Neural cell (in vitro differentiated cells): ENCODE measurements around the gene NOTCH2. TPM values are rescaled to one million over a fixed set of nuclear protein-coding genes. Genes with fewer than 3 reads are reported as not detected.

Experiments
- H2AFZ ChIP-seq: fragments of 200-600, 300-800 bp; sonication (generic), shearing (Covaris generic); 2 replicates; pipeline ENCODE4 v1.6.0; 2014; ENCODE audit warnings: low read depth, mild to moderate bottlenecking, antibody characterized with exemption, low read length, moderate library complexity
- H3F3A ChIP-seq: fragments of 200-600 bp; shearing (Covaris generic); 2 replicates; pipeline ENCODE4 v1.6.1; 2016; ENCODE audit warnings: mild to moderate bottlenecking, moderate library complexity, mixed read lengths, antibody characterized with exemption, low read length; ENCODE audit not compliant: insufficient read depth, poor library complexity, severe bottlenecking
- H3K27ac ChIP-seq: fragments of 200-600, 300-800 bp; sonication (generic), shearing (Covaris generic); 2 replicates; pipeline ENCODE4 v1.5.1; 2014; ENCODE audit warnings: mild to moderate bottlenecking, low read length, moderate library complexity
- H3K27me3 ChIP-seq: fragments of 300-800, 200-600 bp; sonication (generic), shearing (Covaris generic); 2 replicates; pipeline ENCODE4 v1.6.0; 2014; ENCODE audit warnings: mild to moderate bottlenecking, low read depth, low read length, moderate library complexity; ENCODE audit not compliant: insufficient read depth
- H3K36me3 ChIP-seq: fragments of 300-800, 200-600 bp; sonication (generic), shearing (Covaris generic); 2 replicates; pipeline ENCODE4 v1.5.1; 2014; ENCODE audit warnings: mild to moderate bottlenecking, antibody characterized with exemption, low read length, moderate library complexity; ENCODE audit not compliant: insufficient read depth
- H3K4me2 ChIP-seq: fragments of 300-800, 200-600 bp; sonication (generic), shearing (Covaris generic); 2 replicates; pipeline ENCODE4 v1.6.0; 2014; ENCODE audit warnings: mild to moderate bottlenecking, low read length
- H3K4me3 ChIP-seq: fragments of 300-800, 200-600 bp; sonication (generic), shearing (Covaris generic); 2 replicates; pipeline ENCODE4 v1.5.1; 2014; ENCODE audit warnings: mild to moderate bottlenecking, low read length, moderate library complexity
- H3K79me2 ChIP-seq: fragments of 200-600 bp; shearing (Covaris generic); replicated peaks from 2 replicates; pipeline ENCODE4 v1.6.0; 2014; ENCODE audit warnings: mild to moderate bottlenecking, low read length, moderate library complexity; ENCODE audit not compliant: insufficient read depth
- H3K9ac ChIP-seq: fragments of 300-800, 200-600 bp; sonication (generic), shearing (Covaris generic); 2 replicates; pipeline ENCODE4 v1.6.1; 2016; ENCODE audit warnings: mild to moderate bottlenecking, low read length, mixed read lengths
- H3K9me2 ChIP-seq: fragments of 200-600 bp; shearing (Covaris generic); 2 replicates; pipeline ENCODE4 v1.6.1; 2016; ENCODE audit warnings: mild to moderate bottlenecking, low read length, mixed read lengths; ENCODE audit not compliant: insufficient read depth
- H3K9me3 ChIP-seq: fragments of 200-600, 300-800 bp; sonication (generic), shearing (Covaris generic); 2 replicates; pipeline ENCODE4 v1.6.1; 2016; ENCODE audit warnings: mild to moderate bottlenecking, mixed run types, low read length, moderate library complexity, mixed read lengths
- H4K20me1 ChIP-seq: fragments of 200-600 bp; shearing (Covaris generic); 2 replicates; pipeline ENCODE4 v1.6.1; 2016; ENCODE audit warnings: mild to moderate bottlenecking, mixed run types; ENCODE audit not compliant: insufficient read depth
- EP300 ChIP-seq: fragments of 450-650 bp; conservative IDR thresholded peaks from 2 replicates; pipeline ENCODE4 v1.6.1; 2014; ENCODE audit warnings: antibody characterized with exemption, mild to moderate bottlenecking, moderate library complexity; ENCODE audit not compliant: poor library complexity, severe bottlenecking
- EZH2 ChIP-seq: fragments of 200-600, 300-800 bp; shearing (Covaris generic), sonication (generic); IDR thresholded peaks from 2 replicates; pipeline ENCODE4 v1.6.1; 2014; ENCODE audit warnings: antibody characterized with exemption, low read length, borderline replicate concordance, mild to moderate bottlenecking; ENCODE audit not compliant: insufficient read depth, poor library complexity, severe bottlenecking
- MXI1 ChIP-seq: fragments of 450-650 bp; conservative IDR thresholded peaks from 2 replicates; pipeline ENCODE4 v1.6.1; 2014; ENCODE audit warnings: antibody characterized with exemption, mild to moderate bottlenecking; ENCODE audit not compliant: poor library complexity, severe bottlenecking
- POLR2AphosphoS5 ChIP-seq: IDR thresholded peaks from 2 replicates; pipeline ENCODE4 v1.6.1; 2012
- RAD21 ChIP-seq: fragments of 450-650 bp; conservative IDR thresholded peaks from 2 replicates; pipeline ENCODE4 v1.6.1; 2014; ENCODE audit warnings: antibody characterized with exemption, mild to moderate bottlenecking, moderate library complexity
- SMC3 ChIP-seq: fragments of 450-650 bp; conservative IDR thresholded peaks from 2 replicates; pipeline ENCODE4 v1.6.1; 2014; ENCODE audit warnings: antibody characterized with exemption, mild to moderate bottlenecking, moderate library complexity; ENCODE audit not compliant: poor library complexity
- TAF1 ChIP-seq: IDR thresholded peaks from 2 replicates; pipeline ENCODE4 v1.6.1; 2012; ENCODE audit warnings: low read depth
- polyA plus RNA-seq: library from polyadenylated mRNA; depleted of rRNA; stranded (reverse); fragments of >200 nt; gene quantifications from 2 replicates; pipeline ENCODE4 v1.2.3, GENCODE V29; 2014
- TF ChIP-seq, protein P1 (sequence below): IDR thresholded peaks from 2 replicates; pipeline ENCODE4 v1.6.1; 2012; ENCODE audit warnings: borderline replicate concordance
- TF ChIP-seq, protein P2 (sequence below): fragments of 450-650 bp; IDR thresholded peaks from 2 replicates; pipeline ENCODE4 v1.5.1; 2014; ENCODE audit warnings: antibody characterized with exemption, mild to moderate bottlenecking, moderate library complexity; ENCODE audit not compliant: poor library complexity, severe bottlenecking

NOTCH2 gene
- polyA plus RNA-seq, 1 donor from 2014 or later, result 0.73 TPM

DNA sequence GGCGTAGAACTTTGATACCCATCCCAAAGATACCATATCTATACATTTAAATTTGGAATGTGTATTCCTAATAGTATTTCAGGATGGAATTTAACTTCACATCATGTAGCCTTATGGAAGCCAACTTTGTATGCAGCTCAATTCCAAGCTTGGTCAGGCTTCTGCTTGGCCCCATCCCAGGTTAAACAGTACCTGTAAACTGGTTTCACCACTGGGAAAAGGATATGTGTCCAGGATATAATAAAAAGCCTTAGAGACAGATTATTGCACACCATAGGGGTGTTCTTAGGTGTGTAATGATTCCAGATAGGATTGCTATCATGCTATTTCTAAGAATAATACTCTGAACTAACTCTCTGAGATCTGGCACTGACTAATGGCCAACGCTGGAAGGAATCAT lies 201.3 kb downstream of the NOTCH2 start:
- no peak overlapping the region for H2AFZ ChIP-seq
- H3K4me3 ChIP-seq, result no peak overlapping the region
- TF ChIP-seq EZH2, result no peak
- no peak for TF ChIP-seq RAD21
- no peak for TF ChIP-seq EP300
- no peak for TF ChIP-seq TAF1
- TF ChIP-seq, protein P1, sequence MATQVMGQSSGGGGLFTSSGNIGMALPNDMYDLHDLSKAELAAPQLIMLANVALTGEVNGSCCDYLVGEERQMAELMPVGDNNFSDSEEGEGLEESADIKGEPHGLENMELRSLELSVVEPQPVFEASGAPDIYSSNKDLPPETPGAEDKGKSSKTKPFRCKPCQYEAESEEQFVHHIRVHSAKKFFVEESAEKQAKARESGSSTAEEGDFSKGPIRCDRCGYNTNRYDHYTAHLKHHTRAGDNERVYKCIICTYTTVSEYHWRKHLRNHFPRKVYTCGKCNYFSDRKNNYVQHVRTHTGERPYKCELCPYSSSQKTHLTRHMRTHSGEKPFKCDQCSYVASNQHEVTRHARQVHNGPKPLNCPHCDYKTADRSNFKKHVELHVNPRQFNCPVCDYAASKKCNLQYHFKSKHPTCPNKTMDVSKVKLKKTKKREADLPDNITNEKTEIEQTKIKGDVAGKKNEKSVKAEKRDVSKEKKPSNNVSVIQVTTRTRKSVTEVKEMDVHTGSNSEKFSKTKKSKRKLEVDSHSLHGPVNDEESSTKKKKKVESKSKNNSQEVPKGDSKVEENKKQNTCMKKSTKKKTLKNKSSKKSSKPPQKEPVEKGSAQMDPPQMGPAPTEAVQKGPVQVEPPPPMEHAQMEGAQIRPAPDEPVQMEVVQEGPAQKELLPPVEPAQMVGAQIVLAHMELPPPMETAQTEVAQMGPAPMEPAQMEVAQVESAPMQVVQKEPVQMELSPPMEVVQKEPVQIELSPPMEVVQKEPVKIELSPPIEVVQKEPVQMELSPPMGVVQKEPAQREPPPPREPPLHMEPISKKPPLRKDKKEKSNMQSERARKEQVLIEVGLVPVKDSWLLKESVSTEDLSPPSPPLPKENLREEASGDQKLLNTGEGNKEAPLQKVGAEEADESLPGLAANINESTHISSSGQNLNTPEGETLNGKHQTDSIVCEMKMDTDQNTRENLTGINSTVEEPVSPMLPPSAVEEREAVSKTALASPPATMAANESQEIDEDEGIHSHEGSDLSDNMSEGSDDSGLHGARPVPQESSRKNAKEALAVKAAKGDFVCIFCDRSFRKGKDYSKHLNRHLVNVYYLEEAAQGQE, result no peak
- no peak for TF ChIP-seq POLR2AphosphoS5
- no peak for TF ChIP-seq SMC3
- TF ChIP-seq, protein P2, sequence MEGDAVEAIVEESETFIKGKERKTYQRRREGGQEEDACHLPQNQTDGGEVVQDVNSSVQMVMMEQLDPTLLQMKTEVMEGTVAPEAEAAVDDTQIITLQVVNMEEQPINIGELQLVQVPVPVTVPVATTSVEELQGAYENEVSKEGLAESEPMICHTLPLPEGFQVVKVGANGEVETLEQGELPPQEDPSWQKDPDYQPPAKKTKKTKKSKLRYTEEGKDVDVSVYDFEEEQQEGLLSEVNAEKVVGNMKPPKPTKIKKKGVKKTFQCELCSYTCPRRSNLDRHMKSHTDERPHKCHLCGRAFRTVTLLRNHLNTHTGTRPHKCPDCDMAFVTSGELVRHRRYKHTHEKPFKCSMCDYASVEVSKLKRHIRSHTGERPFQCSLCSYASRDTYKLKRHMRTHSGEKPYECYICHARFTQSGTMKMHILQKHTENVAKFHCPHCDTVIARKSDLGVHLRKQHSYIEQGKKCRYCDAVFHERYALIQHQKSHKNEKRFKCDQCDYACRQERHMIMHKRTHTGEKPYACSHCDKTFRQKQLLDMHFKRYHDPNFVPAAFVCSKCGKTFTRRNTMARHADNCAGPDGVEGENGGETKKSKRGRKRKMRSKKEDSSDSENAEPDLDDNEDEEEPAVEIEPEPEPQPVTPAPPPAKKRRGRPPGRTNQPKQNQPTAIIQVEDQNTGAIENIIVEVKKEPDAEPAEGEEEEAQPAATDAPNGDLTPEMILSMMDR, result no peak
- TF ChIP-seq MXI1, result no peak
- no peaks in the 10 kb centered on the region for H3K9me2 ChIP-seq
- no peaks in the 10 kb centered on the region for H3K79me2 ChIP-seq
- H3F3A ChIP-seq, result no peaks in the 10 kb centered on the region
- H3K27ac ChIP-seq, result no peak overlapping the region
- no peaks in the 10 kb centered on the region for H3K36me3 ChIP-seq
- H3K9me3 ChIP-seq, result no peaks in the 10 kb centered on the region
- H3K27me3 ChIP-seq, result no peaks in the 10 kb centered on the region
- no peak overlapping the region for H3K9ac ChIP-seq
- H3K4me2 ChIP-seq, result no peak overlapping the region
- no peaks in the 10 kb centered on the region for H4K20me1 ChIP-seq

DNA sequence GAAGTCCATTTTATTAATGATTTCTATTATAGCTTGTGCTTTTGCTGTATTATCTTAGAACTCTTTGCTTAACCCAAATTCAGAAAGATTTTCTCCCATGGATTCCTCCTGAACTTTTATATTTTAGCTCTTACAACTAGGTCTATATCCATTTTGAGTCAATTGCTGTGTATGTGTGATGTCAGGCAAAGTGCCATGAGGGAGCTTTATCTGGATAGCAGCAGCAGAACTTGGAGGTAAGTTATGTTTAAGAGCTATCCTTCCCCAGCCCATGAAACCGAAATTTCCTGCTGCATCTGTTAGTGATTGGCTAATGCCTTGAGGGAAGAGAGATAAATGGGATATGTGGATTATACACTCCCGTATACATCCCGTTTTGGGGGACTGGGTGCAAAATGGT lies 203.0 kb downstream of the NOTCH2 start:
- no peak overlapping the region for H3K4me3 ChIP-seq
- H2AFZ ChIP-seq, result no peak overlapping the region
- H3K9me2 ChIP-seq, result no peaks in the 10 kb centered on the region
- TF ChIP-seq POLR2AphosphoS5, result no peak
- H3K27ac ChIP-seq, result no peak overlapping the region
- no peaks in the 10 kb centered on the region for H3K36me3 ChIP-seq
- H3K4me2 ChIP-seq, result no peak overlapping the region
- no peaks in the 10 kb centered on the region for H3F3A ChIP-seq
- H4K20me1 ChIP-seq, result no peaks in the 10 kb centered on the region
- H3K79me2 ChIP-seq, result no peaks in the 10 kb centered on the region
- H3K9ac ChIP-seq, result no peak overlapping the region
- H3K9me3 ChIP-seq, result no peaks in the 10 kb centered on the region
- H3K27me3 ChIP-seq, result no peaks in the 10 kb centered on the region

DNA sequence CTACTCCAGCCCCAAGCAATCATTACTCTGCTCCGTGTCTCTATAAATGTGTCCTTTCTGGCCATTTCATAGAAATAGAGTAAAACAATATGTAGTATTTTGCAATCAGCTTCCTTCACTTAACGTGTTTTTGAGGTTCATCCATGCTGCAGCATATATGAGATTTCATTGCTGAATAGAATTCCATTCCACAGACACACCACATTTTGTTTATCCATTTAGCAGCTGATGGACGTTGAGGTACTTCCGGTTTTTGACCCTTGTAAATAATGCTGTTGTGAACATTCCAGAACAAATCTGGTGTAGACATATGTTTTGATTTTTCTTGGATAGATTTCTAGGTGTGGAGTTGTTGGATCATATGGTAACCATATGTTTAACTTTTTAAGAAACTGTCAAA lies 203.8 kb downstream of the NOTCH2 start:
- TF ChIP-seq, protein P2, result no peak
- TF ChIP-seq POLR2AphosphoS5 (no peak), TAF1 (no peak), EP300 (no peak), RAD21 (no peak), MXI1 (no peak), EZH2 (no peak), SMC3 (no peak)
- TF ChIP-seq, protein P1, result no peak
- no peak overlapping the region for H3K9ac ChIP-seq
- H3K36me3 ChIP-seq, result no peaks in the 10 kb centered on the region
- no peaks in the 10 kb centered on the region for H3K79me2 ChIP-seq
- no peaks in the 10 kb centered on the region for H3K27me3 ChIP-seq
- H4K20me1 ChIP-seq, result no peaks in the 10 kb centered on the region
- H3K9me2 ChIP-seq, result no peaks in the 10 kb centered on the region
- H3F3A ChIP-seq, result no peaks in the 10 kb centered on the region
- no peaks in the 10 kb centered on the region for H3K9me3 ChIP-seq
- H3K27ac ChIP-seq, result no peak overlapping the region
- no peak overlapping the region for H3K4me2 ChIP-seq
- H2AFZ ChIP-seq, result no peak overlapping the region
- H3K4me3 ChIP-seq, result no peak overlapping the region
